AG04450 (cell line): Measurements from ENCODE around the gene CLIC3. TPM values are rescaled to one million over a fixed set of nuclear protein-coding genes. Genes with fewer than 3 reads are reported as not detected.

Experiments
- CTCF ChIA-PET: fragments of 300-600, 350-600 bp; formaldehyde crosslinking; extraction: SDS; loops from one replicate; lab custom pipeline; 2022; ENCODE audit warnings: antibody characterized with exemption, inconsistent platforms; lab: Charles Lee
- POLR2A ChIA-PET: fragments of 350-600 bp; formaldehyde crosslinking; extraction: SDS; loops from one replicate; lab custom pipeline; 2021; ENCODE audit warnings: antibody characterized with exemption, inconsistent platforms; lab: Yijun Ruan, JAX
- DNase-seq: peaks from one replicate; pipeline ENCODE4 v3.0.0-alpha.2; 2011; ENCODE audit warnings: low read depth, low spot score
- H3K27ac ChIP-seq: one replicate; pipeline ENCODE4 v1.5.1; 2012; ENCODE audit warnings: low read depth, low read length, control low read depth
- H3K27me3 ChIP-seq: one replicate; pipeline ENCODE4 v1.6.0; 2012; ENCODE audit warnings: low read length; ENCODE audit not compliant: control insufficient read depth, insufficient read depth
- H3K4me3 ChIP-seq: 2 replicates; pipeline ENCODE4 v1.5.1; 2011; ENCODE audit warnings: mild to moderate bottlenecking, low read depth, low read length, control low read depth
- H3K9me3 ChIP-seq: 2 replicates; pipeline ENCODE4 v1.5.1; 2012; ENCODE audit warnings: low read length; ENCODE audit not compliant: control insufficient read depth, insufficient read depth
- CTCF ChIP-seq: IDR thresholded peaks from 2 replicates; pipeline ENCODE4 v1.5.1; 2011; ENCODE audit warnings: low read depth, low read length, control low read depth, inconsistent platforms
- polyA plus RNA-seq: library from polyadenylated mRNA; depleted of rRNA; stranded (reverse); fragments of >200 nt; gene quantifications from 2 replicates; pipeline ENCODE4 v1.2.3, GENCODE V29; 2011

The CLIC3 gene
- polyA plus RNA-seq, 1 experiment, result 0.42 TPM

- DNase-seq, result no peak
- no peak overlapping the region for H3K27ac ChIP-seq
- ChIA-PET POLR2A (no interaction called here), CTCF (no interaction called here)
- no peaks in the 10 kb centered on the region; the same call in 1 of the 2 replicates for H3K9me3 ChIP-seq
- H3K27me3 ChIP-seq, result peaks cover 15% of the 10 kb centered on the region
- no peak for TF ChIP-seq CTCF
- no peak overlapping the region for H3K4me3 ChIP-seq
Observed at GRCh38 chr9:136972335-136972734, 24.0 kb downstream of the CLIC3 start.

GRCh38 chr9:136971746-136972145, 24.6 kb downstream of the CLIC3 start:
- TF ChIP-seq CTCF, result no peak
- ChIA-PET CTCF (no interaction called here), POLR2A (no interaction called here)
- Histone ChIP-seq H3K4me3 (no peak overlapping the region), H3K9me3 (no peaks in the 10 kb centered on the region; the same call in 1 of the 2 replicates), H3K27ac (no peak overlapping the region), H3K27me3 (peaks cover 14% of the 10 kb centered on the region)
- no peak for DNase-seq

- DNase-seq, result no peak
- ChIA-PET CTCF (no interaction called here), POLR2A (no interaction called here)
- Histone ChIP-seq H3K9me3 (no peaks in the 10 kb centered on the region; the same call in 1 of the 2 replicates), H3K27me3 (peaks cover 19% of the 10 kb centered on the region), H3K27ac (no peak overlapping the region), H3K4me3 (no peak overlapping the region)
- no peak for TF ChIP-seq CTCF
Observed at GRCh38 chr9:136970361-136970760, 26.0 kb downstream of the CLIC3 start.

- no peak overlapping the region for H3K4me3 ChIP-seq
- no peak overlapping the region for H3K27ac ChIP-seq
- POLR2A ChIA-PET, result no interaction called here
- CTCF ChIA-PET, result no interaction called here
- H3K27me3 ChIP-seq, result peaks cover 21% of the 10 kb centered on the region
- TF ChIP-seq CTCF, result no peak
- DNase-seq, result no peak
- no peaks in the 10 kb centered on the region; the same call in 1 of the 2 replicates for H3K9me3 ChIP-seq
Observed at GRCh38 chr9:136969774-136970173, 26.6 kb downstream of the CLIC3 start.

- H3K27ac ChIP-seq, result no peak overlapping the region
- no peak for TF ChIP-seq CTCF
- ChIA-PET POLR2A (no interaction called here), CTCF (no interaction called here)
- H3K4me3 ChIP-seq, result no peak overlapping the region
- no peaks in the 10 kb centered on the region; the same call in 1 of the 2 replicates for H3K9me3 ChIP-seq
- H3K27me3 ChIP-seq, result peaks cover 22% of the 10 kb centered on the region
- DNase-seq, result no peak
Observed at GRCh38 chr9:136969150-136969549, 27.2 kb downstream of the CLIC3 start.
